CD14-positive monocyte (primary cell): ENCODE results near the gene FARP2. TPM values are rescaled to one million over a fixed set of nuclear protein-coding genes. Genes with fewer than 3 reads are reported as not detected.

Experiments
- DNase-seq, 3 donors: peaks; one replicate each; pipeline ENCODE4 v3.0.0-alpha.2; 2011 to 2022
- H2AFZ ChIP-seq: 2 replicates; pipeline ENCODE4 v1.6.0; 2012; ENCODE audit warnings: mild to moderate bottlenecking, low read depth, low read length, inconsistent platforms; ENCODE audit not compliant: insufficient read depth, poor library complexity, severe bottlenecking
- H3K27ac ChIP-seq, 2 donors: 1 replicate in 1 of 2; 2 replicates in 1 of 2; pipeline ENCODE4 v1.5.1; 2012 to 2013; ENCODE audit warnings: low read length in 2 of 2, control low read depth in 1 of 2, inconsistent platforms in 1 of 2, low read depth in 1 of 2, mild to moderate bottlenecking in 1 of 2
- H3K27me3 ChIP-seq, 2 donors: one replicate each; pipeline versions ENCODE4 v1.6.0 to v1.6.1; 2011 to 2013; ENCODE audit warnings: low read length in 2 of 2; ENCODE audit not compliant: control insufficient read depth in 2 of 2, insufficient read depth in 2 of 2
- H3K36me3 ChIP-seq, 2 donors: replicated peaks in 1 of 2; 1 replicate in 1 of 2; 2 replicates in 1 of 2; pipeline versions ENCODE4 v1.5.1 to v1.6.1; 2012 to 2013; ENCODE audit warnings: low read length in 2 of 2, control low read depth in 1 of 2, inconsistent platforms in 1 of 2, mild to moderate bottlenecking in 1 of 2; ENCODE audit not compliant: insufficient read depth in 2 of 2, control insufficient read depth in 1 of 2
- H3K4me1 ChIP-seq, 2 donors: 1 replicate in 1 of 2; 2 replicates in 1 of 2; pipeline versions ENCODE4 v1.5.1 to v1.6.1; 2012 to 2013; ENCODE audit warnings: low read length in 2 of 2, control low read depth in 1 of 2, inconsistent platforms in 1 of 2, mild to moderate bottlenecking in 1 of 2, moderate library complexity in 1 of 2; ENCODE audit not compliant: insufficient read depth in 2 of 2, control insufficient read depth in 1 of 2
- H3K4me2 ChIP-seq: replicated peaks from 2 replicates; pipeline ENCODE3; 2012; ENCODE audit warnings: low read length, moderate library complexity, mild to moderate bottlenecking; ENCODE audit not compliant: poor library complexity, severe bottlenecking; ENCODE audit errors: extremely low read depth
- H3K4me3 ChIP-seq, 3 experiments: fragments of 200-600 bp in 1 of 3; sonication (generic) in 1 of 3; replicated peaks in 1 of 3; 1 replicate in 2 of 3; 2 replicates in 1 of 3; pipeline ENCODE4 v1.5.1; 2011 to 2013; ENCODE audit warnings: low read length in 3 of 3, mild to moderate bottlenecking in 3 of 3, control low read depth in 2 of 3, low read depth in 2 of 3, inconsistent platforms in 1 of 3, moderate library complexity in 1 of 3
- H3K79me2 ChIP-seq: 2 replicates; pipeline ENCODE4 v1.6.0; 2012; ENCODE audit warnings: mild to moderate bottlenecking, control low read depth, inconsistent platforms, low read length, moderate library complexity; ENCODE audit not compliant: insufficient read depth
- H3K9ac ChIP-seq: 2 replicates; pipeline ENCODE4 v1.6.0; 2017; ENCODE audit warnings: low read length, mild to moderate bottlenecking; ENCODE audit not compliant: insufficient read depth, poor library complexity, severe bottlenecking
- H3K9me3 ChIP-seq, 2 donors: replicated peaks in 1 of 2; 1 replicate in 1 of 2; 2 replicates in 1 of 2; pipeline versions ENCODE4 v1.5.1 to v1.6.1; 2012 to 2013; ENCODE audit warnings: low read length in 2 of 2, control low read depth in 1 of 2; ENCODE audit not compliant: control insufficient read depth in 1 of 2, insufficient read depth in 1 of 2
- H4K20me1 ChIP-seq: 2 replicates; pipeline ENCODE4 v1.6.0; 2012; ENCODE audit warnings: mild to moderate bottlenecking, low read length, control low read depth, moderate library complexity; ENCODE audit not compliant: insufficient read depth
- H3K27ac Mint-ChIP-seq, 7 donors: one replicate each; pipeline ENCODE4 v1.8.0; 2020; ENCODE audit warnings: mild to moderate bottlenecking in 7 of 7, mixed read lengths in 7 of 7, moderate library complexity in 6 of 7, inconsistent platforms in 2 of 7
- H3K27me3 Mint-ChIP-seq, 3 donors: one replicate each; pipeline ENCODE4 v1.8.0; 2021 to 2022; ENCODE audit warnings: low read depth in 3 of 3, mild to moderate bottlenecking in 3 of 3, mixed read lengths in 3 of 3, moderate library complexity in 3 of 3, inconsistent platforms in 1 of 3
- H3K36me3 Mint-ChIP-seq, 2 donors: one replicate each; pipeline ENCODE4 v1.8.0; 2020; ENCODE audit warnings: mixed read lengths in 2 of 2, inconsistent platforms in 1 of 2, mild to moderate bottlenecking in 1 of 2
- H3K4me1 Mint-ChIP-seq: one replicate; pipeline ENCODE4 v1.8.0; 2020; ENCODE audit warnings: mild to moderate bottlenecking, mixed read lengths
- H3K4me3 Mint-ChIP-seq, 2 donors: one replicate each; pipeline ENCODE4 v1.8.0; 2020; ENCODE audit warnings: mild to moderate bottlenecking in 2 of 2, mixed read lengths in 2 of 2, moderate library complexity in 1 of 2
- H3K9me3 Mint-ChIP-seq, 7 donors: one replicate each; pipeline ENCODE4 v1.8.0; 2020 to 2022; ENCODE audit warnings: mixed read lengths in 7 of 7, mild to moderate bottlenecking in 6 of 7, moderate library complexity in 6 of 7, inconsistent platforms in 2 of 7
- WGBS: methylation state at CpG from one replicate; pipeline ENCODE4 v1.1.5; 2013; ENCODE audit warnings: missing lambda C conversion rate; ENCODE audit not compliant: insufficient coverage; 5-methylcytosine and 5-hydroxymethylcytosine counted together
- intact Hi-C, 2 donors: fragments of 100-400 bp; cut with micrococcal nuclease; formaldehyde crosslinking; loops; one replicate each; pipeline versions ENCODE4 v1.15.0 to v1.15.1; 2023
- polyA plus RNA-seq, 3 donors: library from polyadenylated mRNA; depleted of rRNA in 1 of 3; unstranded in 2 of 3; stranded (reverse) in 1 of 3; fragments of 300-500 nt in 2 of 3; fragments of >200 nt in 1 of 3; fragmentation: Illumina TruSeq in 2 of 3; gene quantifications; 1 replicate in 2 of 3; 2 replicates in 1 of 3; pipeline ENCODE4 v1.2.3, GENCODE V29; 2012 to 2021
- TF ChIP-seq, protein P1 (sequence below): fragments of 200-600 bp; IDR thresholded peaks from one replicate; pipeline ENCODE4 v1.8.0; 2022; ENCODE audit warnings: antibody characterized with exemption, mild to moderate bottlenecking

The FARP2 gene
- polyA plus RNA-seq, 3 donors = 6.7 to 8.5 (median 7.3) TPM

- Histone ChIP-seq H3K4me3 (no peak overlapping the region), H3K27ac (peak overlapping the region in 1 of 2 donors; percentile 70), H3K9me3 (no peaks in the 10 kb centered on the region), H2AFZ (no peak overlapping the region), H4K20me1 (peaks cover 80% of the 10 kb centered on the region), H3K4me2 (no peak overlapping the region), H3K79me2 (peaks cover 83% of the 10 kb centered on the region), H3K9ac (no peak overlapping the region), H3K4me1 (peaks cover 30 to 35% of the 10 kb centered on the region in 2 donors), H3K27me3 (no peaks in the 10 kb centered on the region), H3K36me3 (peaks cover 0 to 15% of the 10 kb centered on the region in 2 donors)
- no peak for DNase-seq
- peak overlapping the region in 5 of 7 donors; percentile 6 to 72 (median 43) for H3K27ac Mint-ChIP-seq
- TF ChIP-seq, protein P1, sequence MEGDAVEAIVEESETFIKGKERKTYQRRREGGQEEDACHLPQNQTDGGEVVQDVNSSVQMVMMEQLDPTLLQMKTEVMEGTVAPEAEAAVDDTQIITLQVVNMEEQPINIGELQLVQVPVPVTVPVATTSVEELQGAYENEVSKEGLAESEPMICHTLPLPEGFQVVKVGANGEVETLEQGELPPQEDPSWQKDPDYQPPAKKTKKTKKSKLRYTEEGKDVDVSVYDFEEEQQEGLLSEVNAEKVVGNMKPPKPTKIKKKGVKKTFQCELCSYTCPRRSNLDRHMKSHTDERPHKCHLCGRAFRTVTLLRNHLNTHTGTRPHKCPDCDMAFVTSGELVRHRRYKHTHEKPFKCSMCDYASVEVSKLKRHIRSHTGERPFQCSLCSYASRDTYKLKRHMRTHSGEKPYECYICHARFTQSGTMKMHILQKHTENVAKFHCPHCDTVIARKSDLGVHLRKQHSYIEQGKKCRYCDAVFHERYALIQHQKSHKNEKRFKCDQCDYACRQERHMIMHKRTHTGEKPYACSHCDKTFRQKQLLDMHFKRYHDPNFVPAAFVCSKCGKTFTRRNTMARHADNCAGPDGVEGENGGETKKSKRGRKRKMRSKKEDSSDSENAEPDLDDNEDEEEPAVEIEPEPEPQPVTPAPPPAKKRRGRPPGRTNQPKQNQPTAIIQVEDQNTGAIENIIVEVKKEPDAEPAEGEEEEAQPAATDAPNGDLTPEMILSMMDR = no peak
- H3K36me3 Mint-ChIP-seq = peaks cover 10 to 24% of the 10 kb centered on the region in 2 donors
- H3K4me3 Mint-ChIP-seq = no peak overlapping the region
- H3K9me3 Mint-ChIP-seq = no peaks in the 10 kb centered on the region
- peaks cover 0 to 5% (median 4%) of the 10 kb centered on the region in 3 donors for H3K27me3 Mint-ChIP-seq
- peaks cover 50% of the 10 kb centered on the region for H3K4me1 Mint-ChIP-seq
- intact Hi-C loops = loop anchor here (5.0 kb wide), 1 partner anchor 39 kb away; no protein-coding TSS in a partner anchor
- WGBS = 100% methylated on average over 10 of the region's 13 CpGs
Measured at GRCh38 chr2:241310917-241311566, 45.0 kb upstream of the FARP2 start.

DNA sequence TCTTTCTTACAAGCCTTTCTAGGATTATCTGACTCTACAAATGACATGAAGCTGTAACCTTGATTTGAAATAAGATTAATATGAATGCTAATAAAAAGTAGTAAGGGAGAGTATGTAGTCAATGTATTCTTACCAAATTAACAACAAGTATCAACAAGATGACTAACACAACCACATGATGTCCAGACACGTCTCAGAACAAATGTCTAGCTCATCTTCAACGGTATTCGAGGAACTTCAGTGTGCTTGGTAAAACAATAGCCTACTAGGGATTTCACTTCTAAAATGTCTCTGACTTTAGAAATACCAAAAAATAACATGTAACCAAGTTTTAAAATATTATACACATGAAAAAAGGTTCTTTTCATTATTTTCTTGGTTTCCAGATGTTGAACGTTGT lies 44.0 kb upstream of the FARP2 start:
- no peak overlapping the region for H3K4me3 ChIP-seq
- H3K4me2 ChIP-seq = no peak overlapping the region
- no peak overlapping the region for H3K4me3 Mint-ChIP-seq
- no peaks in the 10 kb centered on the region for H3K9me3 ChIP-seq
- peak overlapping the region in 3 of 7 donors; percentile 12 to 44 (median 24) for H3K27ac Mint-ChIP-seq
- H3K36me3 ChIP-seq = peaks cover 0 to 15% of the 10 kb centered on the region in 2 donors
- peak overlapping the region in 1 of 2 donors; percentile 27 for H3K27ac ChIP-seq
- H2AFZ ChIP-seq = no peak overlapping the region
- H3K27me3 ChIP-seq = no peaks in the 10 kb centered on the region
- DNase-seq = peak; percentile 19 to 37 (median 35)
- TF ChIP-seq, protein P1 = no peak
- H3K4me1 Mint-ChIP-seq = peaks cover 56% of the 10 kb centered on the region
- H3K9ac ChIP-seq = no peak overlapping the region
- peaks cover 10 to 21% of the 10 kb centered on the region in 2 donors for H3K36me3 Mint-ChIP-seq
- H3K9me3 Mint-ChIP-seq = no peaks in the 10 kb centered on the region
- peaks cover 83% of the 10 kb centered on the region for H3K79me2 ChIP-seq
- peaks cover 0 to 5% (median 4%) of the 10 kb centered on the region in 3 donors for H3K27me3 Mint-ChIP-seq
- intact Hi-C loops = loop anchor here (5.0 kb wide), 1 partner anchor 40 kb away; no protein-coding TSS in a partner anchor
- peaks cover 69% of the 10 kb centered on the region for H4K20me1 ChIP-seq
- WGBS = 0% methylated on average over 1 of the region's 4 CpGs
- H3K4me1 ChIP-seq = peaks cover 39 to 45% of the 10 kb centered on the region in 2 donors
